WTC11 (cell line): ENCODE measurements around the gene KIAA1958. TPM values are rescaled to one million over a fixed set of nuclear protein-coding genes. Genes with fewer than 3 reads are reported as not detected.

Source experiments
- ATAC-seq: fragments of 200-7000 bp; cut with Tn5 transposase; 2 replicates; pipeline ENCODE4 v1.10.0; 2021; ENCODE audit warnings: mild to moderate bottlenecking, moderate library complexity
- CTCF ChIA-PET: fragments of 300-600 bp; sonication (Branson Sonifier 250); formaldehyde crosslinking; loops from one replicate; lab custom pipeline; 2021; ENCODE audit warnings: antibody characterized with exemption; lab: Charles Lee
- POLR2A ChIA-PET: fragments of 350-600 bp; sonication (Branson Sonifier 250); formaldehyde crosslinking; loops from one replicate; lab custom pipeline; 2021; ENCODE audit warnings: antibody characterized with exemption; lab: Charles Lee
- DNase-seq: peaks from one replicate; pipeline ENCODE4 v3.0.0; 2021; ENCODE audit warnings: low spot score
- H3K27ac Mint-ChIP-seq: 2 replicates; pipeline ENCODE4 v1.8.0; 2021; ENCODE audit warnings: mixed read lengths
- H3K27me3 Mint-ChIP-seq: 2 replicates; pipeline ENCODE4 v1.8.0; 2021; ENCODE audit warnings: low read depth, mild to moderate bottlenecking, moderate library complexity, mixed read lengths
- H3K36me3 Mint-ChIP-seq: 2 replicates; pipeline ENCODE4 v1.8.0; 2021; ENCODE audit warnings: mixed read lengths
- H3K4me1 Mint-ChIP-seq: 2 replicates; pipeline ENCODE4 v1.8.0; 2022; ENCODE audit warnings: mixed read lengths
- H3K4me3 Mint-ChIP-seq: 2 replicates; pipeline ENCODE4 v1.8.0; 2021; ENCODE audit warnings: mild to moderate bottlenecking, moderate library complexity, mixed read lengths
- H3K9me3 Mint-ChIP-seq: 2 replicates; pipeline ENCODE4 v1.8.0; 2021; ENCODE audit warnings: mixed read lengths
- CBFB ChIP-seq: sonication (generic); formaldehyde crosslinking; IDR thresholded peaks from 2 replicates; pipeline ENCODE4 v1.8.1; 2022; ENCODE audit warnings: mild to moderate bottlenecking, low read depth, missing genetic modification reagents
- CTCF ChIP-seq: fragments of 200-600 bp; IDR thresholded peaks from 2 replicates; pipeline ENCODE4 v1.8.0; 2022; ENCODE audit warnings: antibody characterized with exemption
- FOXP1 ChIP-seq: sonication (generic); formaldehyde crosslinking; IDR thresholded peaks from 2 replicates; pipeline ENCODE4 v1.8.0; 2022; ENCODE audit warnings: missing genetic modification reagents, mild to moderate bottlenecking, moderate library complexity, borderline replicate concordance
- FOXP4 ChIP-seq: sonication (generic); formaldehyde crosslinking; IDR thresholded peaks from 2 replicates; pipeline ENCODE4 v1.8.0; 2022; ENCODE audit warnings: mild to moderate bottlenecking, missing genetic modification reagents
- HMGA2 ChIP-seq: fragments of 250-450 bp; sonication (Bioruptor Pico); IDR thresholded peaks from 2 replicates; pipeline ENCODE4 v1.4.0; 2021; ENCODE audit warnings: mild to moderate bottlenecking, moderate library complexity
- KAT7 ChIP-seq: sonication (generic); formaldehyde crosslinking; IDR thresholded peaks from 2 replicates; pipeline ENCODE4 v1.8.1; 2023; ENCODE audit warnings: missing genetic modification reagents, mild to moderate bottlenecking, borderline replicate concordance
- MXD4 ChIP-seq: fragments of 250-450 bp; sonication (Bioruptor Pico); IDR thresholded peaks from 2 replicates; pipeline ENCODE4 v1.8.0; 2021; ENCODE audit warnings: mild to moderate bottlenecking, moderate library complexity, borderline replicate concordance
- NFE2L1 ChIP-seq: sonication (generic); formaldehyde crosslinking; IDR thresholded peaks from 2 replicates; pipeline ENCODE4 v1.8.1; 2023; ENCODE audit warnings: missing genetic modification reagents
- NR2C2 ChIP-seq: sonication (generic); formaldehyde crosslinking; IDR thresholded peaks from 2 replicates; pipeline ENCODE4 v1.8.0; 2022; ENCODE audit warnings: mild to moderate bottlenecking, missing genetic modification reagents
- OVOL2 ChIP-seq: fragments of 250-450 bp; sonication (Bioruptor Pico); IDR thresholded peaks from 2 replicates; pipeline ENCODE4 v1.9.0; 2021; ENCODE audit warnings: mild to moderate bottlenecking, borderline replicate concordance
- ZBTB21 ChIP-seq: sonication (generic); formaldehyde crosslinking; IDR thresholded peaks from 2 replicates; pipeline ENCODE4 v1.8.1; 2023; ENCODE audit warnings: mild to moderate bottlenecking, missing genetic modification reagents, borderline replicate concordance
- ZNF138 ChIP-seq: sonication (generic); formaldehyde crosslinking; conservative IDR thresholded peaks from 2 replicates; pipeline ENCODE4 v1.8.1; 2022; ENCODE audit warnings: mild to moderate bottlenecking, moderate library complexity, missing genetic modification reagents
- ZNF232 ChIP-seq: sonication (generic); formaldehyde crosslinking; IDR thresholded peaks from 2 replicates; pipeline ENCODE4 v1.8.0; 2022; ENCODE audit warnings: mild to moderate bottlenecking, missing genetic modification reagents
- ZNF317 ChIP-seq: sonication (generic); formaldehyde crosslinking; IDR thresholded peaks from 2 replicates; pipeline ENCODE4 v1.8.1; 2023; ENCODE audit warnings: low read depth, mild to moderate bottlenecking, moderate library complexity, missing genetic modification reagents, borderline replicate concordance
- total RNA-seq: library from RNA; stranded (reverse); gene quantifications from 3 replicates; pipeline ENCODE4 v1.2.3, GENCODE V29; 2021
- TF ChIP-seq, protein P1 (sequence below): sonication (generic); formaldehyde crosslinking; IDR thresholded peaks from 2 replicates; pipeline ENCODE4 v1.8.0; 2022; ENCODE audit warnings: mild to moderate bottlenecking, missing genetic modification reagents
- TF ChIP-seq, protein P2 (sequence below): sonication (generic); formaldehyde crosslinking; IDR thresholded peaks from 2 replicates; pipeline ENCODE4 v1.8.1; 2023; ENCODE audit warnings: mild to moderate bottlenecking, missing genetic modification reagents, moderate library complexity
- TF ChIP-seq, protein P3 (sequence below): fragments of 250-450 bp; sonication (Bioruptor Pico); IDR thresholded peaks from 2 replicates; pipeline ENCODE4 v1.9.0; 2021; ENCODE audit warnings: mild to moderate bottlenecking
- TF ChIP-seq, protein P4 (sequence below): sonication (generic); formaldehyde crosslinking; IDR thresholded peaks from 2 replicates; pipeline ENCODE4 v1.8.0; 2023; ENCODE audit warnings: missing genetic modification reagents, mild to moderate bottlenecking, borderline replicate concordance
- TF ChIP-seq, protein P5 (sequence below): fragments of 250-450 bp; sonication (Bioruptor Pico); IDR thresholded peaks from 2 replicates; pipeline ENCODE4 v2.1.2; 2022; ENCODE audit warnings: mild to moderate bottlenecking, moderate library complexity
- TF ChIP-seq, protein P6 (sequence below): sonication (generic); formaldehyde crosslinking; IDR thresholded peaks from 2 replicates; pipeline ENCODE4 v1.8.0; 2022; ENCODE audit warnings: mild to moderate bottlenecking, missing genetic modification reagents

The KIAA1958 gene
- total RNA-seq, 1 experiment from 2014 or later, result 41.0 TPM

- Mint-ChIP-seq H3K4me1 (peaks cover 36% of the 10 kb centered on the region), H3K9me3 (no peaks in the 10 kb centered on the region), H3K36me3 (no peaks in the 10 kb centered on the region), H3K27me3 (no peaks in the 10 kb centered on the region)
- ATAC-seq (no peak), DNase-seq (no peak)
- ChIA-PET CTCF (interaction anchor here (0.7 kb wide), 1 partner anchor 52 kb away, joined by 3 read pairs; no protein-coding TSS in a partner anchor), POLR2A (interaction anchor here (0.7 kb wide), 1 partner anchor 110 kb away, joined by 4 read pairs; no protein-coding TSS in a partner anchor)
- TF ChIP-seq CBFB (CRISPR knock-in tag) (no peak), NFE2L1 (CRISPR knock-in tag) (no peak), NR2C2 (CRISPR knock-in tag) (no peak), CTCF (no peak), ZNF138 (CRISPR knock-in tag) (no peak)
- TF ChIP-seq, protein P1, sequence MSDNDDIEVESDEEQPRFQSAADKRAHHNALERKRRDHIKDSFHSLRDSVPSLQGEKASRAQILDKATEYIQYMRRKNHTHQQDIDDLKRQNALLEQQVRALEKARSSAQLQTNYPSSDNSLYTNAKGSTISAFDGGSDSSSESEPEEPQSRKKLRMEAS (CRISPR knock-in tag), result no peak
- TF ChIP-seq, protein P2, sequence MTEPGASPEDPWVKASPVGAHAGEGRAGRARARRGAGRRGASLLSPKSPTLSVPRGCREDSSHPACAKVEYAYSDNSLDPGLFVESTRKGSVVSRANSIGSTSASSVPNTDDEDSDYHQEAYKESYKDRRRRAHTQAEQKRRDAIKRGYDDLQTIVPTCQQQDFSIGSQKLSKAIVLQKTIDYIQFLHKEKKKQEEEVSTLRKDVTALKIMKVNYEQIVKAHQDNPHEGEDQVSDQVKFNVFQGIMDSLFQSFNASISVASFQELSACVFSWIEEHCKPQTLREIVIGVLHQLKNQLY (CRISPR knock-in tag), result no peak
- TF ChIP-seq, all 79 proteins: peak for 0
- H3K27ac Mint-ChIP-seq, result no peak overlapping the region
- no peak overlapping the region for H3K4me3 Mint-ChIP-seq
Measured at GRCh38 chr9:112615584-112616266, 129.1 kb downstream of the KIAA1958 start.

DNA sequence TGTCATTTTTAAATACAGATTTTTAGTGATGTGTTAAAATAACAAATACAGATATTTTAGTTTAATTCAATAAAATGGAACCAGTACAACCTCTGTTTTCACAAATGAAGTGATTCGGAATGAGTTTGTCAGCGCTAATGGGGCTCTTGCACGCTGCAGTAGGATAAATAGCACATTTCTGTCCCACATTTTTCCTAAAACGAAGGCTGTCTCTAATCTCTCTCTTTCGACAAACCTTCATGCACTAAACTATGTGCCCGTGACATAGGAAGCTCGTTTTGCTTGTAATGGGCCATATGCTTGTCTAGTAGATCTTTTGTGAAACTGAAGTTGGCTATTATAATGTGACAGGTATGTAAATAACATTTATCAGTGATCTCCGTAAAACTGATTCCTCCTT lies 130.7 kb downstream of the KIAA1958 start:
- TF ChIP-seq, protein P3, sequence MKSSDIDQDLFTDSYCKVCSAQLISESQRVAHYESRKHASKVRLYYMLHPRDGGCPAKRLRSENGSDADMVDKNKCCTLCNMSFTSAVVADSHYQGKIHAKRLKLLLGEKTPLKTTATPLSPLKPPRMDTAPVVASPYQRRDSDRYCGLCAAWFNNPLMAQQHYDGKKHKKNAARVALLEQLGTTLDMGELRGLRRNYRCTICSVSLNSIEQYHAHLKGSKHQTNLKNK (CRISPR knock-in tag), result no peak
- TF ChIP-seq FOXP1 (no peak), ZNF317 (CRISPR knock-in tag) (no peak), KAT7 (no peak), MXD4 (CRISPR knock-in tag) (no peak), HMGA2 (no peak), FOXP4 (CRISPR knock-in tag) (no peak), ZBTB21 (CRISPR knock-in tag) (no peak), OVOL2 (CRISPR knock-in tag) (no peak), ZNF232 (no peak)
- TF ChIP-seq, protein P2 (CRISPR knock-in tag), result no peak
- TF ChIP-seq, protein P4, sequence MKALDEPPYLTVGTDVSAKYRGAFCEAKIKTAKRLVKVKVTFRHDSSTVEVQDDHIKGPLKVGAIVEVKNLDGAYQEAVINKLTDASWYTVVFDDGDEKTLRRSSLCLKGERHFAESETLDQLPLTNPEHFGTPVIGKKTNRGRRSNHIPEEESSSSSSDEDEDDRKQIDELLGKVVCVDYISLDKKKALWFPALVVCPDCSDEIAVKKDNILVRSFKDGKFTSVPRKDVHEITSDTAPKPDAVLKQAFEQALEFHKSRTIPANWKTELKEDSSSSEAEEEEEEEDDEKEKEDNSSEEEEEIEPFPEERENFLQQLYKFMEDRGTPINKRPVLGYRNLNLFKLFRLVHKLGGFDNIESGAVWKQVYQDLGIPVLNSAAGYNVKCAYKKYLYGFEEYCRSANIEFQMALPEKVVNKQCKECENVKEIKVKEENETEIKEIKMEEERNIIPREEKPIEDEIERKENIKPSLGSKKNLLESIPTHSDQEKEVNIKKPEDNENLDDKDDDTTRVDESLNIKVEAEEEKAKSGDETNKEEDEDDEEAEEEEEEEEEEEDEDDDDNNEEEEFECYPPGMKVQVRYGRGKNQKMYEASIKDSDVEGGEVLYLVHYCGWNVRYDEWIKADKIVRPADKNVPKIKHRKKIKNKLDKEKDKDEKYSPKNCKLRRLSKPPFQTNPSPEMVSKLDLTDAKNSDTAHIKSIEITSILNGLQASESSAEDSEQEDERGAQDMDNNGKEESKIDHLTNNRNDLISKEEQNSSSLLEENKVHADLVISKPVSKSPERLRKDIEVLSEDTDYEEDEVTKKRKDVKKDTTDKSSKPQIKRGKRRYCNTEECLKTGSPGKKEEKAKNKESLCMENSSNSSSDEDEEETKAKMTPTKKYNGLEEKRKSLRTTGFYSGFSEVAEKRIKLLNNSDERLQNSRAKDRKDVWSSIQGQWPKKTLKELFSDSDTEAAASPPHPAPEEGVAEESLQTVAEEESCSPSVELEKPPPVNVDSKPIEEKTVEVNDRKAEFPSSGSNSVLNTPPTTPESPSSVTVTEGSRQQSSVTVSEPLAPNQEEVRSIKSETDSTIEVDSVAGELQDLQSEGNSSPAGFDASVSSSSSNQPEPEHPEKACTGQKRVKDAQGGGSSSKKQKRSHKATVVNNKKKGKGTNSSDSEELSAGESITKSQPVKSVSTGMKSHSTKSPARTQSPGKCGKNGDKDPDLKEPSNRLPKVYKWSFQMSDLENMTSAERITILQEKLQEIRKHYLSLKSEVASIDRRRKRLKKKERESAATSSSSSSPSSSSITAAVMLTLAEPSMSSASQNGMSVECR, result no peak
- TF ChIP-seq, protein P5, sequence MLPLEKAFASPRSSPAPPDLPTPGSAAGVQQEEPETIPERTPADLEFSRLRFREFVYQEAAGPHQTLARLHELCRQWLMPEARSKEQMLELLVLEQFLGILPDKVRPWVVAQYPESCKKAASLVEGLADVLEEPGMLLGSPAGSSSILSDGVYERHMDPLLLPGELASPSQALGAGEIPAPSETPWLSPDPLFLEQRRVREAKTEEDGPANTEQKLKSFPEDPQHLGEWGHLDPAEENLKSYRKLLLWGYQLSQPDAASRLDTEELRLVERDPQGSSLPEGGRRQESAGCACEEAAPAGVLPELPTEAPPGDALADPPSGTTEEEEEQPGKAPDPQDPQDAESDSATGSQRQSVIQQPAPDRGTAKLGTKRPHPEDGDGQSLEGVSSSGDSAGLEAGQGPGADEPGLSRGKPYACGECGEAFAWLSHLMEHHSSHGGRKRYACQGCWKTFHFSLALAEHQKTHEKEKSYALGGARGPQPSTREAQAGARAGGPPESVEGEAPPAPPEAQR (CRISPR knock-in tag), result no peak
- TF ChIP-seq, protein P6, sequence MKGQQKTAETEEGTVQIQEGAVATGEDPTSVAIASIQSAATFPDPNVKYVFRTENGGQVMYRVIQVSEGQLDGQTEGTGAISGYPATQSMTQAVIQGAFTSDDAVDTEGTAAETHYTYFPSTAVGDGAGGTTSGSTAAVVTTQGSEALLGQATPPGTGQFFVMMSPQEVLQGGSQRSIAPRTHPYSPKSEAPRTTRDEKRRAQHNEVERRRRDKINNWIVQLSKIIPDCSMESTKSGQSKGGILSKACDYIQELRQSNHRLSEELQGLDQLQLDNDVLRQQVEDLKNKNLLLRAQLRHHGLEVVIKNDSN (CRISPR knock-in tag), result no peak
- Mint-ChIP-seq H3K9me3 (no peaks in the 10 kb centered on the region), H3K4me3 (no peak overlapping the region), H3K27me3 (no peaks in the 10 kb centered on the region), H3K36me3 (no peaks in the 10 kb centered on the region), H3K4me1 (peaks cover 36% of the 10 kb centered on the region), H3K27ac (peak overlapping the region; percentile 34; the same call in 1 of the 2 replicates)
- ChIA-PET POLR2A (interaction anchor here (0.6 kb wide), 1 partner anchor 134 kb away, joined by 3 read pairs; no protein-coding TSS in a partner anchor), CTCF (interaction anchor here (1.4 kb wide), 1 partner anchor 37 kb away, joined by 3 read pairs; no protein-coding TSS in a partner anchor)
- DNase-seq, result no peak
- no peak for ATAC-seq
